Spleen (tissue), 7 donors: ENCODE data around the gene TUBGCP2.

ENCODE experiments used
- POLR2A ChIP-seq, 3 donors: fragments of 450-650 bp; IDR thresholded peaks; one replicate each; pipeline ENCODE4 v1.5.1; 2017; ENCODE audit warnings: antibody characterized with exemption in 3 of 3, mild to moderate bottlenecking in 1 of 3
- POLR2AphosphoS5 ChIP-seq, 3 donors: sonication (generic); formaldehyde crosslinking; IDR thresholded peaks; one replicate each; pipeline ENCODE4 v1.5.1; 2017; ENCODE audit warnings: antibody characterized with exemption in 3 of 3
- TF ChIP-seq, protein P1 (sequence below), 11 experiments: fragments of 200-600 bp in 7 of 11; fragments of 450-650 bp in 4 of 11; sonication (generic) in 4 of 11; IDR thresholded peaks in 8 of 11; conservative IDR thresholded peaks in 3 of 11; 1 replicate in 7 of 11; 2 replicates in 4 of 11; pipeline versions ENCODE4 v1.4.0 to v1.8.0; 2016 to 2021; ENCODE audit warnings: antibody characterized with exemption in 11 of 11, inconsistent platforms in 4 of 11, mild to moderate bottlenecking in 1 of 11
- donor health status: DM: no; HTN: no; CAD: no; lungs with moderate emphysema.
- donor health status: DM: no; HTN: no; CAD: no.
- donor health status: DM: no; HTN: no; CAD: no.

DNA sequence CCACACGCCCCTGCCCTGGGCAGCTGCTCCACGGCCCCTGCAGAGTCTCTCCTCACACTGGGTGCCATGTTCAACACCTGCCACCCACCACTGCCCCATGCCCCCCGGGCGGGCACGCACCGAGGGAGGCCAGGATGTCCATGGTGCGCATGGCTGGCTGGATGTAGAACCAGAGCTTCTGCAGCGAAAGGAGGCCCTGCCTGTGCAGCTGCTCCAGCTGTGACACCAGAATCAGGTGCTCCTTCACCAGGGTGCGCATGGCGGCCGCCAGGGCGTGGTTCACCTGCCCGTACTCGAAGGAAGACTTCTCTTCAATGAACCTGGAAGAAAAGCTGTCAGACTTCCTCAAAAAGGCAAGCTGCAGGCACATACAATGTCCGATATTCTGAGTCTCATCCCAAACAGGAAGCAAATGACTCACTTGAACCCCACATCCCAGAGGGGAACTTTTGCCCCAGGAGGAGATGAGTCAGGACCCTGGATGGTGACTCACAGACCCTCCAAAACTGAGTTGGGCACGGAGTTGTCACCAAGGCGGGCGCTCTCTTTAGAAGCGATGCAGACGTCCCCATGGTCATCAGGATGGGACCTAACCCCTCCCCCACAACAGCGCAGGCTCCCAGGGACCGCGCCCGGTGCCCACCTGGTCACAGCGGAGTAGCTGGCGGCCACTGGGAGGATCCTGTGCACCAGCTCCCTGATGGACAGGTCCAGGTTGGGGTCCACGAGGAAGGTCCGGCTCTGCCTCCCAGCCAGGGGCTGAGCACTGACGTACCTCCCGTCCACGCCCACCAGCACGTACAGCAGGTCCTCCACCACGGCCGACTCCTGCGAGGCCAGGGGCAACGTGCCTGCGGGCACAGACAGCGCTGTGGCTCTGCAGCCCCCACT lies 15.5 kb downstream of the TUBGCP2 start:
- TF ChIP-seq POLR2AphosphoS5 (IDR thresholded peaks at IDR 0.05) = peak in 1 of 3 donors; percentile 46
- TF ChIP-seq, protein P1, sequence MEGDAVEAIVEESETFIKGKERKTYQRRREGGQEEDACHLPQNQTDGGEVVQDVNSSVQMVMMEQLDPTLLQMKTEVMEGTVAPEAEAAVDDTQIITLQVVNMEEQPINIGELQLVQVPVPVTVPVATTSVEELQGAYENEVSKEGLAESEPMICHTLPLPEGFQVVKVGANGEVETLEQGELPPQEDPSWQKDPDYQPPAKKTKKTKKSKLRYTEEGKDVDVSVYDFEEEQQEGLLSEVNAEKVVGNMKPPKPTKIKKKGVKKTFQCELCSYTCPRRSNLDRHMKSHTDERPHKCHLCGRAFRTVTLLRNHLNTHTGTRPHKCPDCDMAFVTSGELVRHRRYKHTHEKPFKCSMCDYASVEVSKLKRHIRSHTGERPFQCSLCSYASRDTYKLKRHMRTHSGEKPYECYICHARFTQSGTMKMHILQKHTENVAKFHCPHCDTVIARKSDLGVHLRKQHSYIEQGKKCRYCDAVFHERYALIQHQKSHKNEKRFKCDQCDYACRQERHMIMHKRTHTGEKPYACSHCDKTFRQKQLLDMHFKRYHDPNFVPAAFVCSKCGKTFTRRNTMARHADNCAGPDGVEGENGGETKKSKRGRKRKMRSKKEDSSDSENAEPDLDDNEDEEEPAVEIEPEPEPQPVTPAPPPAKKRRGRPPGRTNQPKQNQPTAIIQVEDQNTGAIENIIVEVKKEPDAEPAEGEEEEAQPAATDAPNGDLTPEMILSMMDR (IDR thresholded peaks at IDR 0.05 in 8 of 11, conservative IDR thresholded peaks at IDR 0.05 in 3 of 11) = no peak
- TF ChIP-seq POLR2A (IDR thresholded peaks at IDR 0.05) = no peak
